K562 (cell line): ENCODE results near the gene C11orf98. TPM values are rescaled to one million over a fixed set of nuclear protein-coding genes. Genes with fewer than 3 reads are reported as not detected.

Source experiments
- ATAC-seq: fragments of 200-7000 bp; cut with Tn5 transposase; 3 replicates; pipeline ENCODE4 v1.9.1; 2020; ENCODE audit warnings: moderate library complexity
- BruUV-seq: library from RNA; stranded (reverse); fragments of 400-500 nt; replicated peaks from 2 replicates; lab custom pipeline; 2021; lab: Mats Ljungman, UMichigan
- CTCF ChIA-PET: fragments of 300-600 bp; formaldehyde crosslinking; extraction: SDS; loops from one replicate; lab custom pipeline; 2021; ENCODE audit warnings: low intra/inter-chr PET ratio; lab: Yijun Ruan, JAX
- POLR2A ChIA-PET: fragments of 300-600, 350-650 bp; sonication (Branson Sonifier 250); formaldehyde crosslinking; extraction: SDS; loops from one replicate; lab custom pipeline; 2021; ENCODE audit warnings: antibody characterized with exemption, inconsistent platforms; lab: Yijun Ruan, JAX
- DNase-seq, 4 experiments: peaks; one replicate each; pipeline versions ENCODE4 v3.0.0 to v3.0.0-alpha.2; 2011 to 2018; ENCODE audit warnings: low spot score in 3 of 4, mixed read lengths in 3 of 4; ENCODE audit errors: extremely low read depth in 1 of 4
- FAIRE-seq: peaks from 2 replicates; lab custom pipeline; 2011; peaks lifted over from hg19 to GRCh38; lab: Jason Lieb, UNC
- H2AFZ ChIP-seq: 2 replicates; pipeline ENCODE4 v1.6.0; 2011; ENCODE audit warnings: low read depth, low read length, control low read depth, inconsistent platforms
- H3K27ac ChIP-seq: fragments of 200-600 bp; 3 replicates; pipeline ENCODE4 v1.8.0; 2011; ENCODE audit warnings: low read depth, mild to moderate bottlenecking, control low read depth, inconsistent platforms, low read length, moderate library complexity, mixed read lengths; ENCODE audit errors: extremely low read depth
- H3K27me3 ChIP-seq, 2 experiments: fragments of 300-600 bp in 1 of 2; 2 replicates in 1 of 2; 3 replicates in 1 of 2; pipeline versions ENCODE4 v1.6.0 to v1.8.0; 2011; ENCODE audit warnings: inconsistent platforms in 2 of 2, low read length in 2 of 2, mild to moderate bottlenecking in 1 of 2, mixed read lengths in 1 of 2, moderate library complexity in 1 of 2; ENCODE audit not compliant: control insufficient read depth in 2 of 2, insufficient read depth in 2 of 2
- H3K36me3 ChIP-seq: fragments of 300-600 bp; 3 replicates; pipeline ENCODE4 v1.8.0; 2011; ENCODE audit warnings: mild to moderate bottlenecking, low read length, inconsistent platforms; ENCODE audit not compliant: control insufficient read depth, insufficient read depth
- H3K4me1 ChIP-seq, 2 experiments: fragments of 200-600 bp in 1 of 2; replicated peaks in 1 of 2; 2 replicates in 1 of 2; 3 replicates in 1 of 2; pipeline versions ENCODE4 v1.5.1 to v1.8.0; 2011; ENCODE audit warnings: inconsistent platforms in 2 of 2, low read length in 2 of 2, mild to moderate bottlenecking in 1 of 2, mixed read lengths in 1 of 2, moderate library complexity in 1 of 2; ENCODE audit not compliant: control insufficient read depth in 2 of 2, insufficient read depth in 2 of 2
- H3K4me2 ChIP-seq: 2 replicates; pipeline ENCODE4 v1.6.1; 2011; ENCODE audit warnings: low read length, control low read depth, inconsistent platforms, mixed read lengths; ENCODE audit not compliant: insufficient read depth
- H3K4me3 ChIP-seq: fragments of 200-600 bp; sonication (generic), shearing (Covaris generic); 2 replicates; pipeline ENCODE4 v1.5.1; 2016; ENCODE audit warnings: control low read depth, inconsistent platforms
- H3K79me2 ChIP-seq: fragments of 200-600 bp; 3 replicates; pipeline ENCODE4 v1.8.0; 2011; ENCODE audit warnings: low read length, inconsistent platforms; ENCODE audit not compliant: control insufficient read depth, insufficient read depth
- H3K9ac ChIP-seq, 2 experiments: 2 replicates each; pipeline versions ENCODE4 v1.6.0 to v1.6.1; 2011; ENCODE audit warnings: low read depth in 2 of 2, low read length in 2 of 2, control low read depth in 1 of 2, inconsistent platforms in 1 of 2, mild to moderate bottlenecking in 1 of 2, mixed read lengths in 1 of 2; ENCODE audit not compliant: insufficient read depth in 1 of 2
- H3K9me1 ChIP-seq: one replicate; pipeline ENCODE4 v1.6.0; 2011; ENCODE audit warnings: inconsistent platforms, mild to moderate bottlenecking, low read length, moderate library complexity; ENCODE audit not compliant: control insufficient read depth, insufficient read depth
- H3K9me3 ChIP-seq: replicated peaks from 2 replicates; pipeline ENCODE4 v1.5.1; 2011; ENCODE audit warnings: low read depth, low read length, inconsistent platforms; ENCODE audit not compliant: control insufficient read depth, insufficient read depth
- H4K20me1 ChIP-seq: replicated peaks from 2 replicates; pipeline ENCODE4 v1.6.1; 2011; ENCODE audit warnings: low read length, inconsistent platforms, mixed read lengths; ENCODE audit not compliant: control insufficient read depth, insufficient read depth
- BCL6 ChIP-seq: fragments of 250-450 bp; sonication (Bioruptor Pico); IDR thresholded peaks from 2 replicates; pipeline ENCODE4 v1.4.0; 2020
- COPS2 ChIP-seq: fragments of 450-650 bp; conservative IDR thresholded peaks from 2 replicates; pipeline ENCODE4 v1.6.1; 2016; ENCODE audit warnings: mild to moderate bottlenecking, moderate library complexity
- KDM5B ChIP-seq: fragments of 200-600 bp; sonication (generic); IDR thresholded peaks from 2 replicates; pipeline ENCODE4 v1.6.1; 2012; ENCODE audit warnings: low read depth, mild to moderate bottlenecking, moderate library complexity, low read length, control low read depth, inconsistent platforms; ENCODE audit not compliant: insufficient replicate concordance
- MBD2 ChIP-seq: sonication (generic); IDR thresholded peaks from 2 replicates; pipeline ENCODE4 v1.6.1; 2016; ENCODE audit warnings: low read depth, borderline replicate concordance
- NCOR1 ChIP-seq: fragments of 450-650 bp; IDR thresholded peaks from 2 replicates; pipeline ENCODE4 v1.6.1; 2016; ENCODE audit warnings: mild to moderate bottlenecking, moderate library complexity
- POLR2A ChIP-seq: fragments of 450-650 bp; conservative IDR thresholded peaks from 2 replicates; pipeline ENCODE4 v1.6.1; 2016
- POLR2AphosphoS5 ChIP-seq: IDR thresholded peaks from 2 replicates; pipeline ENCODE4 v1.6.1; 2011; ENCODE audit warnings: mild to moderate bottlenecking, low read depth, low read length, moderate library complexity; ENCODE audit not compliant: control insufficient read depth, insufficient read depth
- PTBP1 ChIP-seq: fragments of 200-400 bp; formaldehyde crosslinking; IDR thresholded peaks from 2 replicates; pipeline ENCODE4 v1.6.1; 2017; ENCODE audit warnings: low read depth, low read length
- SNRNP70 ChIP-seq: fragments of 200-400 bp; formaldehyde crosslinking; optimal IDR thresholded peaks from 2 replicates; pipeline ENCODE3; 2017; ENCODE audit warnings: low read depth, low read length
- SUPT5H ChIP-seq: fragments of 450-650 bp; IDR thresholded peaks from 2 replicates; pipeline ENCODE4 v1.6.1; 2016
- TBP ChIP-seq: optimal IDR thresholded peaks from 2 replicates; pipeline ENCODE3; 2011; ENCODE audit warnings: low read depth, low read length, improper control_type of control experiment
- ZFP36 ChIP-seq: fragments of 150-350 bp; IDR thresholded peaks from 2 replicates; pipeline ENCODE4 v1.6.1; 2018; ENCODE audit warnings: low read length, low read depth; ENCODE audit not compliant: partially characterized antibody
- ZKSCAN3 ChIP-seq: fragments of 250-450 bp; sonication (Bioruptor Pico); IDR thresholded peaks from 2 replicates; pipeline ENCODE4 v1.4.0; 2020
- ZNF12 ChIP-seq: sonication (generic); formaldehyde crosslinking; IDR thresholded peaks from 2 replicates; pipeline ENCODE4 v1.4.0; 2020; ENCODE audit warnings: mild to moderate bottlenecking, missing genetic modification reagents
- WGBS: fragments of 100-300 bp; shearing (Covaris generic); methylation state at CpG from one replicate; pipeline ENCODE4 v1.1.6; 2016; ENCODE audit warnings: low coverage, mixed read lengths; ENCODE audit not compliant: insufficient coverage; ENCODE audit errors: missing lambda C conversion rate; 5-methylcytosine and 5-hydroxymethylcytosine counted together
- in situ Hi-C: fragments of 300-500 bp; cut with MboI; formaldehyde crosslinking; loops from 4 replicates; pipeline ENCODE4 v1.15.0; 2018; ENCODE audit warnings: inconsistent platforms, mixed read lengths
- intact Hi-C: fragments of 100-400 bp; cut with micrococcal nuclease; formaldehyde crosslinking; loops from 2 replicates; pipeline ENCODE4 v1.14.2; 2022
- polyA plus RNA-seq, 8 experiments: library from polyadenylated mRNA; depleted of rRNA in 4 of 8; stranded (reverse) in 5 of 8; unstranded in 3 of 8; fragments of >200 nt; fragmentation: Nextera tagmentation in 2 of 8; fragmentation: Illumina TruSeq in 1 of 8; extraction: Ambion mirVana in 2 of 8; extraction: Trizol in 1 of 8; gene quantifications; 2 replicates each; pipeline versions ENCODE4 v1.2.1 to v1.2.3, GENCODE V29; 2011 to 2014; ENCODE audit warnings: inconsistent platforms in 1 of 8, missing spikeins in 1 of 8
- total RNA-seq, 7 experiments: library from RNA; depleted of rRNA in 6 of 7; stranded (reverse); fragments of >200 nt in 6 of 7; fragmentation: Illumina TruSeq in 2 of 7; extraction: Trizol in 2 of 7; gene quantifications; 2 replicates each; pipeline versions ENCODE4 v1.2.1 to v1.2.3, GENCODE V29; 2011 to 2021; ENCODE audit warnings: low replicate concordance in 1 of 7
- TF ChIP-seq, protein P1 (sequence below): fragments of 200-800 bp; sonication (Bioruptor generic); IDR thresholded peaks from 2 replicates; pipeline ENCODE4 v1.6.1; 2017; ENCODE audit warnings: missing genetic modification characterization, missing compliant biosample characterization

C11orf98 gene
- total and polyA plus RNA-seq, 9 of the 15 experiments (the other 6 are each of a cell fraction or from before 2014, with no cell fraction given) = 103 to 352 (median 218) TPM

DNA sequence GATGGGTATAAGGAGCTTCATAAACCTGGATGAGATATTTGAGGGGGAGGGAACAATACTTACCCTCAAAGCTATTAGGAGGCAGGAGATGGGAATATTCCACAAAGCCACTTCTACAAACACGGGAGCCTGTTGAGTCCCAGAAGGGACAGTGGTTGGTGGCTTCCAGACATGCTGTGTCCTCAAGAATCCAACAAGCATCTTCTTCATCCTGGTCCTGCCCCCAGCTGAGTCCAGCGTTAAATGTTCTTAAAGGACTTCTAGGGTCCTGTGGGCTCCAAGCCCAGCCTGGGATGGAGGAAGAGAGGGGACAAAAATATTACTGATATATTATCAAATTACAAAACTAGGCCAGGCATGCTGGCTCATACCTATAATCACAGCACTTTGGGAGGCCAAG, 2.5 kb upstream of the C11orf98 start:
- H3K4me1 ChIP-seq = peaks cover 19 to 52% of the 10 kb centered on the region in 2 experiments; a peak in 4 of 5 replicates
- POLR2A ChIA-PET = interaction anchor here (0.6 to 8.8 kb wide), 17 partner anchors 10 to 188 kb away, joined by 3 to 161 read pairs (median 5); partner anchors contain the start of genes B3GAT3, EML3, GANAB and INTS5
- peak overlapping the region; percentile 97 for H3K4me2 ChIP-seq
- peaks cover 45% of the 10 kb centered on the region for H3K36me3 ChIP-seq
- ATAC-seq = no peak
- H3K4me3 ChIP-seq = peak overlapping the region; percentile 73
- in situ Hi-C loops (no loop called here), intact Hi-C loops (loop anchor here (5.0 kb wide), 1 partner anchor 175 kb away; no protein-coding TSS in a partner anchor)
- DNase-seq = peak in 2 of 4 experiments; percentile 4 to 46
- no peak for FAIRE-seq
- H3K9ac ChIP-seq = peak overlapping the region; percentile 76 to 85; a peak in 3 of 4 replicates
- CTCF ChIA-PET = no interaction called here
- no peaks in the 10 kb centered on the region for H3K27me3 ChIP-seq
- H3K27ac ChIP-seq = peak overlapping the region; percentile 72
- no TSS peak for BruUV-seq
- no peaks in the 10 kb centered on the region for H3K9me3 ChIP-seq
- peak; percentile 37; the same call in 1 of the 2 replicates for TF ChIP-seq SUPT5H
- no peak for TF ChIP-seq KDM5B
- 0 out of 2 replicates have a peak, but pooled peaks have one; percentile 4 for TF ChIP-seq NCOR1
- peak; percentile 24; the same call in 1 of the 2 replicates for TF ChIP-seq POLR2A
- peaks cover 7% of the 10 kb centered on the region; the same call in 1 of the 2 replicates for H4K20me1 ChIP-seq
- peaks cover 94% of the 10 kb centered on the region for H3K79me2 ChIP-seq
- no peak overlapping the region for H2AFZ ChIP-seq
- 15% methylated on average over 2 of the region's 2 CpGs for WGBS
- H3K9me1 ChIP-seq = no peaks in the 10 kb centered on the region

DNA sequence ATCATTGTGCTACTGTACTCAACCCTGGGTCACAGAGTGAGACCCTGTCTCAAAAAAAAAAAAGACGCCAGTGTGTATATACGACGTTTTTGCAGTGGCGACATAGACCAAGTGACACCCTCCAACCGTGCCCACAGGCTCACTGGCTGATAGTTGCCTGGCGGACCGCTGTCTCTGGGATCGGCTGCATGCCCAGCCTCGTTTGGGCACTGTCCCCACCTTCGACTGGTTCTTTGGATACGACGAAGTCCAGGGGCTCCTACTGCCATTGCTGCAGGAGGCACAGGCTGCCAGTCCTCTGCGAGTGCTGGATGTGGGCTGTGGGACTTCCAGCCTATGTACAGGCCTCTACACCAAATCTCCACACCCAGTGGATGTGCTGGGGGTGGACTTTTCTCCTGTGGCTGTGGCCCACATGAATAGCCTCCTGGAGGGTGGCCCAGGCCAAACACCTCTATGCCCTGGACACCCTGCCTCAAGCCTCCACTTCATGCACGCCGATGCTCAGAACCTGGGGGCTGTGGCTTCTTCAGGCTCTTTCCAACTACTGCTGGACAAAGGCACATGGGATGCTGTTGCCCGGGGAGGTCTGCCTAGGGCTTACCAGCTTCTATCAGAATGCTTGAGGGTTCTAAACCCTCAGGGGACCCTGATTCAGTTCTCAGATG, 1.4 kb upstream of the C11orf98 start:
- Histone ChIP-seq H3K4me3 (peak overlapping the region; percentile 73), H3K79me2 (peaks cover 88% of the 10 kb centered on the region), H3K9me3 (no peaks in the 10 kb centered on the region), H3K4me1 (peaks cover 19 to 41% of the 10 kb centered on the region in 2 experiments; a peak in 4 of 5 replicates), H3K27me3 (no peaks in the 10 kb centered on the region), H3K36me3 (peaks cover 53% of the 10 kb centered on the region), H3K27ac (peak overlapping the region; percentile 72), H4K20me1 (peaks cover 7% of the 10 kb centered on the region; the same call in 1 of the 2 replicates), H3K9ac (peak overlapping the region; percentile 85 to 100), H3K9me1 (no peaks in the 10 kb centered on the region), H2AFZ (no peak overlapping the region), H3K4me2 (peak overlapping the region; percentile 97)
- POLR2A ChIA-PET = interaction anchor here (0.5 to 8.8 kb wide), 33 partner anchors 9 to 296 kb away, joined by 3 to 161 read pairs (median 11); partner anchors contain the start of genes B3GAT3, EEF1G, EML3 and GANAB
- ATAC-seq (peak; percentile 2), FAIRE-seq (no peak), DNase-seq (peak in 2 of 4 experiments; percentile 19 to 20)
- intact Hi-C loops (loop anchor here (5.0 kb wide), 1 partner anchor 176 kb away; no protein-coding TSS in a partner anchor), in situ Hi-C loops (no loop called here)
- 2% methylated on average over 16 of the region's 16 CpGs for WGBS
- CTCF ChIA-PET = interaction anchor here (0.7 kb wide), 1 partner anchor 34 kb away, joined by 3 read pairs; no protein-coding TSS in a partner anchor
- no TSS peak for BruUV-seq
- TF ChIP-seq MBD2 = no peak
- no peak for TF ChIP-seq TBP
- peak; percentile 40; the same call in 1 of the 2 replicates for TF ChIP-seq POLR2AphosphoS5
- no peak for TF ChIP-seq PTBP1
- no peak for TF ChIP-seq ZFP36
- TF ChIP-seq, protein P1, sequence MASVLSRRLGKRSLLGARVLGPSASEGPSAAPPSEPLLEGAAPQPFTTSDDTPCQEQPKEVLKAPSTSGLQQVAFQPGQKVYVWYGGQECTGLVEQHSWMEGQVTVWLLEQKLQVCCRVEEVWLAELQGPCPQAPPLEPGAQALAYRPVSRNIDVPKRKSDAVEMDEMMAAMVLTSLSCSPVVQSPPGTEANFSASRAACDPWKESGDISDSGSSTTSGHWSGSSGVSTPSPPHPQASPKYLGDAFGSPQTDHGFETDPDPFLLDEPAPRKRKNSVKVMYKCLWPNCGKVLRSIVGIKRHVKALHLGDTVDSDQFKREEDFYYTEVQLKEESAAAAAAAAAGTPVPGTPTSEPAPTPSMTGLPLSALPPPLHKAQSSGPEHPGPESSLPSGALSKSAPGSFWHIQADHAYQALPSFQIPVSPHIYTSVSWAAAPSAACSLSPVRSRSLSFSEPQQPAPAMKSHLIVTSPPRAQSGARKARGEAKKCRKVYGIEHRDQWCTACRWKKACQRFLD (CRISPR knock-in tag) = no peak
- no peak for TF ChIP-seq ZKSCAN3 (CRISPR knock-in tag)
- no peak for TF ChIP-seq COPS2
- no peak for TF ChIP-seq BCL6 (CRISPR knock-in tag)
- TF ChIP-seq SNRNP70 = peak; percentile 89
- no peak for TF ChIP-seq ZNF12 (CRISPR knock-in tag)
